OCI-LY1 (cell line): ENCODE measurements around the gene OAT.

Source experiments
- CTCF ChIP-seq: fragments of 200-600 bp; sonication (generic), shearing (Covaris generic); IDR thresholded peaks from 2 replicates; pipeline ENCODE4 v1.5.1; 2017; ENCODE audit warnings: mild to moderate bottlenecking, antibody characterized with exemption, low read length, moderate library complexity, mixed read lengths
- EZH2 ChIP-seq: fragments of 200-600 bp; sonication (generic), shearing (Covaris generic); IDR thresholded peaks from 2 replicates; pipeline ENCODE4 v1.8.0; 2017; ENCODE audit warnings: borderline replicate concordance, mixed run types, mild to moderate bottlenecking, antibody characterized with exemption, low read length, moderate library complexity, mixed read lengths

DNA sequence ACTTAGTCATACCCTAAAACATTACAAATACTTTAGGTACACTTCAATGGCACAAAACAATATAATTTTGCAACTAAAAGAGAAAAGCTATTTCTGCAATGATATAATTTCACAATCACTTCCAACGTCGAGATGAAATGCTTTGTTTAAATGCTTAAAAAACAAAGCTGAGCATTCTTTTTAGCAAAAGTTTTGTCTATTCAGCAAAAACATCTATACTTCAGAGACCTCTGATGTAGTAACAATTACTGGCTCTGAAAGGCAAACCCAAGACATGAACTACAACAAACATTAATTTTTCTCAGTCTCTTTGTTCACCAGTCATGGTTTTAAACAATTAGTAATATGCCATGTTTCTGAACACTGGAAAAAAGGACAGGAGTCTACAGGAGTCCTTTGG, 16.4 kb downstream of the OAT start:
- no peak for TF ChIP-seq CTCF
- TF ChIP-seq EZH2, result no peak
